IPS DF 6.9 (cell line): ENCODE measurements around the gene ABCC6.
"Not testable (repeated sequence)": the region's sequence is repeated elsewhere in the genome, so short reads cannot be mapped to it uniquely, and the experiment has no call there.

Experiments
- DNase-seq: peaks from one replicate; pipeline ENCODE4 v3.0.0-alpha.2; 2013; ENCODE audit warnings: low read depth, low spot score
- H3K27ac ChIP-seq: one replicate; pipeline ENCODE4 v1.5.1; 2013; ENCODE audit warnings: low read length, control low read depth
- H3K27me3 ChIP-seq: 2 replicates; pipeline ENCODE4 v1.6.1; 2013; ENCODE audit warnings: mild to moderate bottlenecking, low read length; ENCODE audit not compliant: control insufficient read depth, insufficient read depth
- H3K36me3 ChIP-seq: 2 replicates; pipeline ENCODE4 v1.6.1; 2013; ENCODE audit warnings: low read length; ENCODE audit not compliant: control insufficient read depth, insufficient read depth
- H3K4me1 ChIP-seq: 2 replicates; pipeline ENCODE4 v1.6.1; 2013; ENCODE audit warnings: low read length; ENCODE audit not compliant: control insufficient read depth, insufficient read depth
- H3K4me3 ChIP-seq: 2 replicates; pipeline ENCODE4 v1.5.1; 2013; ENCODE audit warnings: mild to moderate bottlenecking, low read length
- H3K9me3 ChIP-seq: 2 replicates; pipeline ENCODE4 v1.6.1; 2013; ENCODE audit warnings: low read length, inconsistent platforms; ENCODE audit not compliant: control insufficient read depth, insufficient read depth
- WGBS: extraction: QIAGEN DNeasy Blood & Tissue Kit; methylation state at CpG from one replicate; pipeline ENCODE4 v1.1.7; 2013; ENCODE audit warnings: mixed read lengths, missing lambda C conversion rate; ENCODE audit not compliant: insufficient read length, insufficient coverage; 5-methylcytosine and 5-hydroxymethylcytosine counted together

The ABCC6 gene

DNA sequence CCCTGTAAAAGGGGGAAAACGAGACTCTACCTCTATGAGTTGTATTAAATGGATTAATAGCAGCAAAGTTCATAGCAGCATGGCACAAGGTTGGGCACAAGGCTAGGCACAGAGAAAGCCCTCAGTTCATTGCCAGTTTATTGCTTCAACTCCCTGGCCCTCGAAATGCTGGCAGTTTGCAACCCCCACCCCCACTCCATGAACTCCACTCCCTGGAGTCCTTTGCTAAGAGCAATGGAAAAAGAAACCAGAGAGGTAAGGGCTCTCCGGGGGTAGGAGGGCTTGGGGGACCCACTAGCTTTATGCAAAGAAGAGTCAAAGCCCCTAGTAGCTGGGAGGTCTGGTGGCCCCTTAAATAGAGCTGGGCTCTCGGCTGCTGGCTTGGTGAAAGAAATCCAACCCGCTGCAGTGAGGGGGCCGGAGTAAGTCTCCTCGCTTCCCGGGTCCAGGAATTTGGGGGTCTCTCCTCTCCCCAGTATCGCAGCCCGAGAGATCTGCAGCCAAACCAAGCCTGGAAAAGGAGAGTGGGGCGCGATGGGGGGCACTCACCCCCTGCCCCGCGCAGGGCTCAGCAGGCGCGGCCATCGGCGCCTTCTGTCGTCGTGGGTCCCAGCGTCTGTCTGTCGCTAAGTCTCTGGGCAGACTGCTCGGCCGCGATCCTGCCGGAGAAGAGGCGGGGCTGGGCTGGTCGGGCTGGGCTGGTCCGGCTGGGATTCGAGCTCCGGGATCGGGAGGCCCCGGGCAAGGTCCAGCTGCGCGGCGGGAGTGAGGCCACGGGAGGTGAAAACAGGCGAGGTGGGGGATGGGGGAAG, at the start of gene ABCC6:
Gene ABCC6 (minus strand): TSS at position 645 of the 812 bp plus-strand sequence. CDS start 60 bp downstream, at position 585.
- H3K27ac ChIP-seq, H3K4me3 ChIP-seq: not testable (repeated sequence)

DNA sequence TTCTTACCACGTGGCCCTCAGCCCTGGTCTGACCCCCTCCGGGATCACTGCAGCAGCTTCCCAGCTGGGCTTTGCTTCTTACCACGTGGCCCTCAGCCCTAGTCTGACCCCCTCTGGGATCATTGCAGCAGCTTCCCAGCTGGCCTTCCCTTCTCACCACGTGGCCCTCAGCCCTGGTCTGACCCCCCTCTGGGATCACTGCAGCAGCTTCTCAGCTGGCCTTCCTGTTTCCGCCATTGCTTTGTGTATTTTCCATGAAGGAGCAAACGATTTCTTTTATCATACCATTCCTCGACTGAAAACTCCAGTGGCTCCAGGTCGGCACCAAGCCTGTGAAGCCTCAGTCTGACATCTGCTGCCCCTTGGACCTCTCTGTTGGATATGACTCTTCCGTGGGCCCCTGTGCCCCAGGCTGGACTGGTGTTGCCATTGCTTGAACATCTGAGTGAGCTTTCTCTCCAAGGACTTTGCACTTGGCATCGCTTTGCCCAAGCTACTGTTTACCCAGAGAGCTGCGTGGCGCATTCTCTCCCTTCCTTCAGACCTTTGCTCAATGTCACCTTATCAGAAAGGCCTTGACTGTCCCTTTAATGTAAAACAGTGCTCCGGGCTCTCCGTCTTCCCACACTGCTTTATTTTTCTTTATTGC, 49.4 kb upstream of the ABCC6 start:
- no CpG with 5 or more reads among the region's 14 CpGs for WGBS
- H3K4me1 ChIP-seq, H3K4me3 ChIP-seq, H3K36me3 ChIP-seq, H3K27ac ChIP-seq, H3K9me3 ChIP-seq, H3K27me3 ChIP-seq, DNase-seq: not testable (repeated sequence)

More for the DNA sequence above, at the start of gene ABCC6:
- not testable (repeated sequence) for DNase-seq, H3K36me3 ChIP-seq, H3K27me3 ChIP-seq, H3K4me1 ChIP-seq, H3K9me3 ChIP-seq
- no CpG with 5 or more reads among the region's 38 CpGs for WGBS

DNA sequence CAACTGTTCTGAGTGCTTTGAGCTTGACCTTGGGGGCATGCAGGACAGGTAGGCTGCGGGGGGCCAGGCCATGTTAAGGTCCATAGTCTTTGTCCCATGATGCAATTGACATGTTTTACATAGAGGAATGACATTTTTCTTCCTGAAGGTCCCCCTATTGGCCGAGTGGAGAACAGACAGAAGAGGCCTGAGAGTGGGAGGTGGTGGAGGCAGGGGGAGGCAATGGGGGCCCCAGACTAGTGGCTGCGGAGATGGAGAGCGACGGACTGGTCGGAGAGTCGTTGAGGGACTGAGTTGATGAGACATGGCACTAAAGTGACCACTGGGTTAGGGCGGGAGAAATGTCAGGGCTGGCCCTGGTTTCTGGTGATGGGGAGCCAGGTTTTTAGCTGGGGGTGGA, 48.4 kb upstream of the ABCC6 start:
- H3K36me3 ChIP-seq, H3K4me1 ChIP-seq, H3K4me3 ChIP-seq, H3K27me3 ChIP-seq, H3K27ac ChIP-seq, DNase-seq, H3K9me3 ChIP-seq: not testable (repeated sequence)
- WGBS: no CpG with 5 or more reads among the region's 8 CpGs

DNA sequence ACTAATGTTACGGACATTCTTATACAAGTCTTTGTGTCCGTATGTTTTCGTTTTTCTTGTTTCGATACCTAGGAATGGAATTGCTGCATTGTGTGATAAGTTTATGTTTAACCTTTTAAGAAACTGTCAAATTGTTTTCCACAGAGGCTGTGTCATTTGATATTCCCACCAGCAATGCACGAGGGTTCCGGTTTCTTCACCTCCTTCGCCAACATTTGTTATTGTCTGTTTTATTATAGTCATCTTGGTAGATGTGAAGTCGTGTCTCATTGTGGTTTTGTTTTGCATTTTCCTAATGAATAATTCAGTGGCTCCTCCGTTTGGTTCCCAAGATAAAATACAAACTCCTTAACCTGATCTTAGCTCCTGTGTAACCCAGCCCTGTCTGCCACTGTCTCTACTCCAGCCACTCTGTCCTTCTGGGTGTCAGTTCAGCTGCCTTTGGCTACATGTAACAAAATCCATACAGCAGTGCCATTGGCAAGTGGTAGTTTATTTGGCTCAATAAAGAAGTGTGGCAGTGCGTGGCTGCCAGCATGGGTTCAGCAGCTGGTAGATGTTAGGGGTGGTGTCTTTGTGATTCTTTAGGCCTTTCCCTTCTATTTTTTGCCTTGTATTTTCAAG, 45.0 kb upstream of the ABCC6 start:
- not testable (repeated sequence) for H3K4me1 ChIP-seq, H3K27me3 ChIP-seq, H3K9me3 ChIP-seq, H3K36me3 ChIP-seq, DNase-seq, H3K27ac ChIP-seq, H3K4me3 ChIP-seq
- WGBS: no CpG with 5 or more reads among the region's 10 CpGs

DNA sequence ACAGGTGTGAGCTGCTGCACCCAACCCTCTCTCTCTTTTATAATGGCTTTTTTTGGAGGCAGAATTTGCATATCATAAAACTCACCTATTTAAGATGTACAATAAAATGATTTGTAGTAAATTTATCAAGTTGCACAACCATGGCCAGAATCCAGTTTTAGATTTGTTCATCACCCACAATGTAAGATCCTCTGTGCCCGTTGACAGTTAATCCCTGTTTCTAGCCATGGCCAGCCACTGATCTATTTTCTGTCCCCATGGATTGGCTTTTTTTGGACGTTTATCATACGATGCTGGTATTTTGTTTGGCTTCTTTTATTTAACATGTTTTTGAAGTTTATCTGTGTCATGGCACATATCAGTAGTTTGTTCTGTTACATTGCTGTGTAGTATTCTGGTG, 44.4 kb upstream of the ABCC6 start:
- H3K36me3 ChIP-seq, H3K4me3 ChIP-seq, DNase-seq, H3K27me3 ChIP-seq, H3K4me1 ChIP-seq, H3K9me3 ChIP-seq, H3K27ac ChIP-seq: not testable (repeated sequence)
- no CpG with 5 or more reads among the region's 3 CpGs for WGBS

DNA sequence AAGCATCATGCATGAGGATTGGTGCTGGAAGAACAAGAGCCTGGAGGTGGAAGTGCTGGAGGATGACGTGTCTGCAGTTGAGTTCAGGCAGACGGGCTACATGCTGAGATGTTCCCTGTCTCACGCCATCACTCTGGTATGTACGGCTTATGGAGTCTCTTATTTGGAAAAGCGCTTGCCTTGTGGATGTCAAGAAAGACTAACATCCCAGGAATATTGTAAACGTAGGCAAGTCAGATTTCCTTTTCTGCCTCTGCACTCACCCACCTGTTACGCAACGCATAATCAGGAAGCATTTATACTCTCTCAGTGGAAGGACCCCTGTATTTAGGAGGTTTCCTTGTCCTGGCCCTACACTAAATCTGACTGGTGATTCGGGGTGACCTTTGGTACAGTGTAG, 41.8 kb upstream of the ABCC6 start:
- not testable (repeated sequence) for DNase-seq, H3K4me1 ChIP-seq
- WGBS: no CpG with 5 or more reads among the region's 9 CpGs

DNA sequence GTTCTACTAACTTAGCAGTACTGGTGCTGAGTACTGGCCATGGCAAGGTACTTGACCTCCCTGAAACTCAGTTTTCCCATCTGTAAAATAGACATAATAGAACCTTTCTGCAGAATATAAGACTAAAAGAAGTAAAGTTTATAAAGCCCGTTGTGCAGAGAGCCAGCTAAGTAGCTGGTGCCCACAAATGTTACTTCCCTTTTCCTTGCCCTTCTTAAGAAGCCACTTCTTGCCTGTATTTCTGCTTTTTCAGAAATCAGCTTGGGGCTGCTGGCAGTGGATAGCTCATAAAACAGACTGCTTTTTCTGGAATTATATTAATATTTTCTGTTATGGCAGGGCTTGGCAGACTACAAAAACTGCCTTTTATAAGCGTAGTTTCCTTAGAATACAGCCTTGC, 40.7 kb upstream of the ABCC6 start:
- WGBS: no CpG with 5 or more reads among the region's 2 CpGs
- not testable (repeated sequence) for H3K9me3 ChIP-seq, H3K4me1 ChIP-seq, H3K27me3 ChIP-seq, H3K4me3 ChIP-seq, DNase-seq, H3K36me3 ChIP-seq, H3K27ac ChIP-seq

More for the DNA sequence above, 41.8 kb upstream of the ABCC6 start:
- H3K27me3 ChIP-seq, H3K27ac ChIP-seq, H3K36me3 ChIP-seq, H3K9me3 ChIP-seq, H3K4me3 ChIP-seq: not testable (repeated sequence)

DNA sequence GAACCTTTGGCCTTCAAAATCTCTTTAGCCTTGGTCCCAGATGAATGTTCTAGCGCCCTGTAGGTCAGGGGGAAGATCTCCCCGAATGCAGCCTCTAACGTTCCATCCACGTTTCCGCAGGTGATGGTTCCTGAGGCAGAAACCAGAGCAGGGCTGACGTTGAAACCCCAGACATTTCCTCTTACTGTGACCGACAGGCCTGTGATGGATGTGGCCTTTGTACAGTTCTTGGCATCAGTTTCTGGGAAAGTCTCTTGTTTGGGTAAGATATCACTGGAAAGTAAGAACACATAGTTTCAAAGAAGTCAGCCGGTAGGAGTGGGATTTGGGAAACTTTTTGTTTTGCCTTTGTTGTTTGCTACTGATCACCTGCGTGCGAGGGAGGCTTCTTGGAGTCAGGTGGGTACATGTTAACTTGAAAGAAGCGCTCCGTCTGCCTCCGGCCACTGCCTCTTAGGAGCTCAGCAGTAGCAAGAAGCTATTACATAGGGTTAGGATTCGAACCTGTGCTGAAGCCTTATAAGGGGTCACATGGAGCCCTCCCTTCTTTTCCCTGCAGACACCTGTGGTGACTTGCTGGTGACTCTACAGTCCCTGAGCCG, 39.8 kb upstream of the ABCC6 start:
- H3K9me3 ChIP-seq, H3K36me3 ChIP-seq, H3K27me3 ChIP-seq, H3K4me1 ChIP-seq, H3K4me3 ChIP-seq, DNase-seq, H3K27ac ChIP-seq: not testable (repeated sequence)
- WGBS: no CpG with 5 or more reads among the region's 15 CpGs

DNA sequence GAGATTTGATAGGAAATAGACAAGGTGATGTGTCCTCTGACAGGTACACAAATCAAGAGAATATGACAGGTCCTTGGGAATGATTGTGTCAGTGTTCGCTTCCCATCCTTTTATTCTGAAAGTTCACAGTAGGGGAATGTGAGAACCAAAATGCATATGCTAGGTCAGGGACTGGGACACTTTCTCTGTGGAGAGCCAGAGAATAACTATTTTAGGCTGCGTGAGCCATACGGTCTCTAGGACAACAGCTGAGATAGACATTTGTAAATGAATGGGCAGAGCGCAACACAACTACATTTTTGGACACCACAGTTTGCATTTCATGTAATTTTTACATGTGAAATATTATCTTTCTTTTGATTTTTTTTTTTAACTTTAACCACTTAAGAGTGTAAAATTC, 36.7 kb upstream of the ABCC6 start:
- WGBS: no CpG with 5 or more reads among the region's 4 CpGs
- H3K4me1 ChIP-seq, H3K9me3 ChIP-seq, DNase-seq, H3K27ac ChIP-seq, H3K36me3 ChIP-seq, H3K27me3 ChIP-seq, H3K4me3 ChIP-seq: not testable (repeated sequence)

DNA sequence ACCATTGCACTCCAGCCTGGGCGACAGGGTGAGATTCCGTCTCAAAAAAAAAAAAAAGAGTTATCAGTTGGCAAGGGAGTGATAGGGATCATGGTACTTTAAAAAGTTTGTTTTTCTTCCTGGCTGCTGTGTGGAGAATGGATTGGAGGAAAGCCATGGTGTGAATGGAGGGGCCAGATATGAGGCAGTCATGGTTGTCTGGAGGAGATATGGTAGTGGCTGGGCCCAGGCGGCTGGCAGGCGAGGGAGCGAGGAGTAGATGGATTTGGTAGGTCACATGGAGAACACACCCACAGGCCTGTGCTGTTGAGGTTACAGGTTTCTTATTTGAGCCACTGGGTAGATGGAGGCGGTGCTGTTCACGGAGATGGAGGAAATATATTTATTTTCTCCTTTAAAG, 35.5 kb upstream of the ABCC6 start:
- no CpG with 5 or more reads among the region's 7 CpGs for WGBS
- not testable (repeated sequence) for DNase-seq, H3K27me3 ChIP-seq, H3K4me1 ChIP-seq, H3K36me3 ChIP-seq, H3K4me3 ChIP-seq, H3K27ac ChIP-seq, H3K9me3 ChIP-seq
